HCT116 (cell line): ENCODE data around the gene PCDHA7.

Source experiments
- CEBPB ChIP-seq: IDR thresholded peaks from 2 replicates; pipeline ENCODE4 v1.6.1; 2012; ENCODE audit warnings: low read depth
- EZH2 ChIP-seq: fragments of 200-600 bp; sonication (generic); IDR thresholded peaks from 2 replicates; pipeline ENCODE4 v1.6.1; 2017; ENCODE audit warnings: antibody characterized with exemption, mixed run types
- EZH2phosphoT487 ChIP-seq: fragments of 200-600 bp; IDR thresholded peaks from 2 replicates; pipeline ENCODE4 v1.6.1; 2018; ENCODE audit warnings: antibody characterized with exemption, borderline replicate concordance
- POLR2A ChIP-seq: IDR thresholded peaks from 2 replicates; pipeline ENCODE4 v1.7.0; 2011; ENCODE audit warnings: borderline replicate concordance; ENCODE audit not compliant: insufficient read depth, insufficient read length; ENCODE audit errors: extremely low read depth
- YY1 ChIP-seq: IDR thresholded peaks from 2 replicates; pipeline ENCODE4 v1.6.1; 2011; ENCODE audit warnings: low read length, low read depth, moderate library complexity, mild to moderate bottlenecking; ENCODE audit not compliant: insufficient replicate concordance; ENCODE audit errors: extremely low read depth
- ZNF274 ChIP-seq: fragments of 200-500 bp; sonication (Bioruptor generic); IDR thresholded peaks from 2 replicates; pipeline ENCODE4 v1.6.1; 2014; ENCODE audit warnings: mild to moderate bottlenecking, low read depth, low read length, inconsistent platforms
- TF ChIP-seq, protein P1 (sequence below): IDR thresholded peaks from 2 replicates; pipeline ENCODE4 v1.6.1; 2012
- TF ChIP-seq, protein P2 (sequence below), 3 experiments: fragments of 200-600 bp in 1 of 3; sonication (generic) in 1 of 3; IDR thresholded peaks in 2 of 3; conservative IDR thresholded peaks in 1 of 3; 2 replicates each; pipeline ENCODE4 v1.5.1; 2012 to 2017; ENCODE audit warnings: low read depth in 2 of 3, low read length in 2 of 3, antibody characterized with exemption in 1 of 3, borderline replicate concordance in 1 of 3, control low read depth in 1 of 3, mild to moderate bottlenecking in 1 of 3, mixed read lengths in 1 of 3, mixed run types in 1 of 3, moderate library complexity in 1 of 3; ENCODE audit not compliant: insufficient read depth in 1 of 3
- TF ChIP-seq, protein P3 (sequence below): IDR thresholded peaks from 2 replicates; pipeline ENCODE4 v1.6.1; 2011; ENCODE audit warnings: mild to moderate bottlenecking, low read length, moderate library complexity; ENCODE audit not compliant: insufficient replicate concordance; ENCODE audit errors: extremely low read depth

DNA sequence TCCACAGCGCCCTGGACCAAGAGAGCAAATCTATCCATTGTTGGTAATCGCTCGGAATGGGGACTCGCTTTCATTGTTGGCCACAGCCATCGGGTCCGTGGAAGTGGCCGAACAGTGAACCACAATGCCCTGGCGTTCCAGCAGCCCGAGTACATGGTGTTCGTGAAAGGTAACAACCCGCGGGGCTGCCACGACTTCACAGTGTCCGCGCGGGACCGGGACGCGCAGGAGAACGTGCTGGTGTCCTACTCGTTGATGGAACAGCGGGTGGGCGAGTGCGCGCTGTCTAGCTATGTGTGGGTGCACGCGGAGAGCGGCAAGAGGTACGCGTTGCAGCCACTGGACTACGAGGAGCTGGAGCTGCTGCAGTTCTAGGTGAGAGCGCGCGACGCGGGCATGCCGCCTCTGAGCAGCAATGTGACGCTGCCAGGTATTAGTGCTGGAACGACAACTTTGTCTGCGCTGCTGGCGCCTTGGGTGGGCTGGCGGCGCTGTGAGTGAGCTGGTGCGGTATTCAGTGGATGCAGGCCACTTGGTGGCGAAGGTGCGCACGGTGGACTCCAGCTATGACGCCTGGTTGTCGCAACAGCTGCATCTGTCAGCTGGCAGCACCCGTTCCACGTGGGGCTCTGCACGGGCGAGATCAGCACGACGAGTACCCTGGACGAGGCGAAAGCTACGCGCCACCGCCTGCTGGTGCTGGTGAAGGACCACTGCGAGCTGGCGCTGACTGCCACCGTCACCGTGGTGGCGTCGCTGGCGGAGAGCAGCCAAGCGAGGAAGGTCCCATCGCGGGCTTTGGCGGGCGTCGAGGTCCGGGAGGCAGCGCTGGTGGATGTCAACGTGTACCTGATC lies 28.6 kb downstream of the PCDHA7 start:
- TF ChIP-seq, protein P1, sequence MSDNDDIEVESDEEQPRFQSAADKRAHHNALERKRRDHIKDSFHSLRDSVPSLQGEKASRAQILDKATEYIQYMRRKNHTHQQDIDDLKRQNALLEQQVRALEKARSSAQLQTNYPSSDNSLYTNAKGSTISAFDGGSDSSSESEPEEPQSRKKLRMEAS = no peak
- no peak for TF ChIP-seq EZH2
- TF ChIP-seq, protein P2, sequence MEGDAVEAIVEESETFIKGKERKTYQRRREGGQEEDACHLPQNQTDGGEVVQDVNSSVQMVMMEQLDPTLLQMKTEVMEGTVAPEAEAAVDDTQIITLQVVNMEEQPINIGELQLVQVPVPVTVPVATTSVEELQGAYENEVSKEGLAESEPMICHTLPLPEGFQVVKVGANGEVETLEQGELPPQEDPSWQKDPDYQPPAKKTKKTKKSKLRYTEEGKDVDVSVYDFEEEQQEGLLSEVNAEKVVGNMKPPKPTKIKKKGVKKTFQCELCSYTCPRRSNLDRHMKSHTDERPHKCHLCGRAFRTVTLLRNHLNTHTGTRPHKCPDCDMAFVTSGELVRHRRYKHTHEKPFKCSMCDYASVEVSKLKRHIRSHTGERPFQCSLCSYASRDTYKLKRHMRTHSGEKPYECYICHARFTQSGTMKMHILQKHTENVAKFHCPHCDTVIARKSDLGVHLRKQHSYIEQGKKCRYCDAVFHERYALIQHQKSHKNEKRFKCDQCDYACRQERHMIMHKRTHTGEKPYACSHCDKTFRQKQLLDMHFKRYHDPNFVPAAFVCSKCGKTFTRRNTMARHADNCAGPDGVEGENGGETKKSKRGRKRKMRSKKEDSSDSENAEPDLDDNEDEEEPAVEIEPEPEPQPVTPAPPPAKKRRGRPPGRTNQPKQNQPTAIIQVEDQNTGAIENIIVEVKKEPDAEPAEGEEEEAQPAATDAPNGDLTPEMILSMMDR (IDR thresholded peaks at IDR 0.05 in 2 of 3, conservative IDR thresholded peaks at IDR 0.05 in 1 of 3; ENCODE audit: borderline replicate concordance in 1 of 3, insufficient read depth in 1 of 3, low read depth in 2 of 3, low read length in 2 of 3) = no peak
- TF ChIP-seq, protein P3, sequence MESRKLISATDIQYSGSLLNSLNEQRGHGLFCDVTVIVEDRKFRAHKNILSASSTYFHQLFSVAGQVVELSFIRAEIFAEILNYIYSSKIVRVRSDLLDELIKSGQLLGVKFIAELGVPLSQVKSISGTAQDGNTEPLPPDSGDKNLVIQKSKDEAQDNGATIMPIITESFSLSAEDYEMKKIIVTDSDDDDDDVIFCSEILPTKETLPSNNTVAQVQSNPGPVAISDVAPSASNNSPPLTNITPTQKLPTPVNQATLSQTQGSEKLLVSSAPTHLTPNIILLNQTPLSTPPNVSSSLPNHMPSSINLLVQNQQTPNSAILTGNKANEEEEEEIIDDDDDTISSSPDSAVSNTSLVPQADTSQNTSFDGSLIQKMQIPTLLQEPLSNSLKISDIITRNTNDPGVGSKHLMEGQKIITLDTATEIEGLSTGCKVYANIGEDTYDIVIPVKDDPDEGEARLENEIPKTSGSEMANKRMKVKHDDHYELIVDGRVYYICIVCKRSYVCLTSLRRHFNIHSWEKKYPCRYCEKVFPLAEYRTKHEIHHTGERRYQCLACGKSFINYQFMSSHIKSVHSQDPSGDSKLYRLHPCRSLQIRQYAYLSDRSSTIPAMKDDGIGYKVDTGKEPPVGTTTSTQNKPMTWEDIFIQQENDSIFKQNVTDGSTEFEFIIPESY = no peak
- TF ChIP-seq YY1 = no peak
- TF ChIP-seq ZNF274 = no peak
- TF ChIP-seq EZH2phosphoT487 = no peak
- TF ChIP-seq POLR2A = no peak
- TF ChIP-seq CEBPB = no peak
